K562 (cell line): ENCODE data around the gene NDUFA3. TPM values are rescaled to one million over a fixed set of nuclear protein-coding genes. Genes with fewer than 3 reads are reported as not detected.

Experiments used
- FOXP4 ChIP-seq: sonication (generic); formaldehyde crosslinking; IDR thresholded peaks from 2 replicates; pipeline ENCODE4 v1.8.0; 2022; ENCODE audit warnings: mild to moderate bottlenecking, missing genetic modification reagents, borderline replicate concordance
- GABPB1 ChIP-seq: sonication (generic); formaldehyde crosslinking; IDR thresholded peaks from 2 replicates; pipeline ENCODE4 v1.8.0; 2022; ENCODE audit warnings: mild to moderate bottlenecking, missing genetic modification reagents
- GTF2E2 ChIP-seq: fragments of 200-800 bp; sonication (Bioruptor generic); IDR thresholded peaks from 2 replicates; pipeline ENCODE4 v1.6.1; 2016; ENCODE audit warnings: missing genetic modification characterization, missing compliant biosample characterization
- HCFC1 ChIP-seq: IDR thresholded peaks from 2 replicates; pipeline ENCODE4 v1.6.1; 2012; ENCODE audit warnings: low read depth, low read length, improper control_type of control experiment
- HDAC2 ChIP-seq: fragments of 450-650 bp; IDR thresholded peaks from 2 replicates; pipeline ENCODE4 v1.6.1; 2016; ENCODE audit warnings: mild to moderate bottlenecking
- HOXB6 ChIP-seq: fragments of 250-450 bp; sonication (Bioruptor Pico); IDR thresholded peaks from 2 replicates; pipeline ENCODE4 v1.5.1; 2022; ENCODE audit warnings: mild to moderate bottlenecking, borderline replicate concordance
- KDM5B ChIP-seq: fragments of 200-600 bp; sonication (generic); IDR thresholded peaks from 2 replicates; pipeline ENCODE4 v1.6.1; 2012; ENCODE audit warnings: low read depth, mild to moderate bottlenecking, moderate library complexity, low read length, control low read depth, inconsistent platforms; ENCODE audit not compliant: insufficient replicate concordance
- NCOA4 ChIP-seq: fragments of 450-650 bp; IDR thresholded peaks from 2 replicates; pipeline ENCODE4 v1.6.1; 2018; ENCODE audit warnings: mild to moderate bottlenecking; ENCODE audit not compliant: partially characterized antibody
- REST ChIP-seq, 2 experiments: fragments of 450-650 bp; formaldehyde crosslinking in 1 of 2; IDR thresholded peaks; 2 replicates each; pipeline versions ENCODE4 v1.4.0 to v1.6.1; 2014 to 2020; ENCODE audit warnings: mild to moderate bottlenecking in 2 of 2, borderline replicate concordance in 1 of 2, low read depth in 1 of 2
- SIN3A ChIP-seq, 2 experiments: fragments of 150-350 bp in 1 of 2; IDR thresholded peaks; 2 replicates each; pipeline ENCODE4 v1.6.1; 2011 to 2016; ENCODE audit warnings: borderline replicate concordance in 2 of 2, low read depth in 2 of 2, low read length in 2 of 2, mild to moderate bottlenecking in 2 of 2, moderate library complexity in 2 of 2; ENCODE audit not compliant: control insufficient read depth in 1 of 2
- SMAD3 ChIP-seq: fragments of 450-650 bp; formaldehyde crosslinking; conservative IDR thresholded peaks from 2 replicates; pipeline ENCODE4 v1.4.0; 2020; ENCODE audit warnings: mild to moderate bottlenecking
- SMARCA5 ChIP-seq: fragments of 450-650 bp; IDR thresholded peaks from 2 replicates; pipeline ENCODE4 v1.6.1; 2016
- TAF1 ChIP-seq: IDR thresholded peaks from 2 replicates; pipeline ENCODE4 v1.6.1; 2011; ENCODE audit warnings: mild to moderate bottlenecking, low read length, moderate library complexity; ENCODE audit not compliant: insufficient read depth, control insufficient read depth, severe bottlenecking; ENCODE audit errors: extremely low read depth
- ZBED1 ChIP-seq: IDR thresholded peaks from 2 replicates; pipeline ENCODE4 v1.6.1; 2014
- ZNF449 ChIP-seq: fragments of 250-450 bp; sonication (Bioruptor Pico); IDR thresholded peaks from 2 replicates; pipeline ENCODE4 v1.8.0; 2022; ENCODE audit warnings: moderate library complexity, mild to moderate bottlenecking, inconsistent platforms
- polyA plus RNA-seq, 8 experiments: library from polyadenylated mRNA; depleted of rRNA in 4 of 8; stranded (reverse) in 5 of 8; unstranded in 3 of 8; fragments of >200 nt; fragmentation: Nextera tagmentation in 2 of 8; fragmentation: Illumina TruSeq in 1 of 8; extraction: Ambion mirVana in 2 of 8; extraction: Trizol in 1 of 8; gene quantifications; 2 replicates each; pipeline versions ENCODE4 v1.2.1 to v1.2.3, GENCODE V29; 2011 to 2014; ENCODE audit warnings: inconsistent platforms in 1 of 8, missing spikeins in 1 of 8
- total RNA-seq, 7 experiments: library from RNA; depleted of rRNA in 6 of 7; stranded (reverse); fragments of >200 nt in 6 of 7; fragmentation: Illumina TruSeq in 2 of 7; extraction: Trizol in 2 of 7; gene quantifications; 2 replicates each; pipeline versions ENCODE4 v1.2.1 to v1.2.3, GENCODE V29; 2011 to 2021; ENCODE audit warnings: low replicate concordance in 1 of 7

NDUFA3 gene
- total and polyA plus RNA-seq, 9 of the 15 experiments (the other 6 are each of a cell fraction or from before 2014, with no cell fraction given), result 39.2 to 279 (median 138) TPM

GRCh38 chr19:54137699-54138488 lies 35.2 kb downstream of the NDUFA3 start, which contains the start of gene CNOT3 (continued):
- no peak for TF ChIP-seq REST (IDR thresholded peaks at IDR 0.05; ENCODE audit: borderline replicate concordance)
- TF ChIP-seq REST (CRISPR knock-in tag; IDR thresholded peaks at IDR 0.05; ENCODE audit: low read depth), result 0 out of 2 replicates have a peak, but pooled peaks have one; percentile 31
- TF ChIP-seq ZNF449 (CRISPR knock-in tag), result no peak
- no peak for TF ChIP-seq FOXP4 (CRISPR knock-in tag)
- TF ChIP-seq SIN3A (IDR thresholded peaks at IDR 0.05; ENCODE audit: borderline replicate concordance in 2 of 2, control insufficient read depth in 1 of 2, low read depth in 2 of 2, low read length in 2 of 2), result peak in 1 of 2 experiments; percentile 1; a peak in 1 of 4 replicates
- TF ChIP-seq KDM5B, result peak; percentile 76
- TF ChIP-seq HCFC1, result peak; percentile 43; the same call in 1 of the 2 replicates
- no peak for TF ChIP-seq GTF2E2
- TF ChIP-seq SMAD3 (CRISPR knock-in tag), result no peak
- TF ChIP-seq HOXB6, result no peak
- peak; percentile 64 for TF ChIP-seq TAF1
- TF ChIP-seq HDAC2, result no peak
- no peak for TF ChIP-seq NCOA4
- no peak for TF ChIP-seq SMARCA5
- peak; percentile 100 for TF ChIP-seq ZBED1
- peak; percentile 59 for TF ChIP-seq GABPB1
